PC-9 (cell line): ENCODE results near the gene SMIM30.

Experiments
- EZH2 ChIP-seq: fragments of 200-600 bp; sonication (generic); IDR thresholded peaks from 2 replicates; pipeline ENCODE4 v1.8.0; 2017; ENCODE audit warnings: antibody characterized with exemption, low read depth
- TF ChIP-seq, protein P1 (sequence below): fragments of 200-600 bp; sonication (generic); conservative IDR thresholded peaks from 2 replicates; pipeline ENCODE4 v1.6.1; 2017; ENCODE audit warnings: mixed run types, antibody characterized with exemption, mild to moderate bottlenecking, moderate library complexity

DNA sequence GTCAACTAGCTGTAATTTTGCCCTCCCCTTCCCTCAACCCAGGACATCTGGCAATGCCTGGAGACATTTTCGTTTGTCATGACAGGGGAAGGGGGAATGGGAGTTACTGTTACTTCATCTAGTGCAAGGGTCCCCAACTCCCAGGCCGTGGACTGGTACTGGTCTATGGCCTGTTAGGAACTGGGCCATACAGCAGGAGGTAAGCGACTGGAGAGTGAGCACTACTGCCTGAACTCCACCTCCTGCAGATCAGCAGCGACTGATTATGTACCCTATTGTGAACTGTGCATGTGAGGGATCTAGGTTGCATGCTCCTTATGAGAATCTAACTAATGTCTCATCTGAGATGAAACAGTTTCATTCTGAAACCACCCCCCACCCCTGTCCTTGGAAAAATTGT, 22.6 kb upstream of the SMIM30 start:
- TF ChIP-seq, protein P1, sequence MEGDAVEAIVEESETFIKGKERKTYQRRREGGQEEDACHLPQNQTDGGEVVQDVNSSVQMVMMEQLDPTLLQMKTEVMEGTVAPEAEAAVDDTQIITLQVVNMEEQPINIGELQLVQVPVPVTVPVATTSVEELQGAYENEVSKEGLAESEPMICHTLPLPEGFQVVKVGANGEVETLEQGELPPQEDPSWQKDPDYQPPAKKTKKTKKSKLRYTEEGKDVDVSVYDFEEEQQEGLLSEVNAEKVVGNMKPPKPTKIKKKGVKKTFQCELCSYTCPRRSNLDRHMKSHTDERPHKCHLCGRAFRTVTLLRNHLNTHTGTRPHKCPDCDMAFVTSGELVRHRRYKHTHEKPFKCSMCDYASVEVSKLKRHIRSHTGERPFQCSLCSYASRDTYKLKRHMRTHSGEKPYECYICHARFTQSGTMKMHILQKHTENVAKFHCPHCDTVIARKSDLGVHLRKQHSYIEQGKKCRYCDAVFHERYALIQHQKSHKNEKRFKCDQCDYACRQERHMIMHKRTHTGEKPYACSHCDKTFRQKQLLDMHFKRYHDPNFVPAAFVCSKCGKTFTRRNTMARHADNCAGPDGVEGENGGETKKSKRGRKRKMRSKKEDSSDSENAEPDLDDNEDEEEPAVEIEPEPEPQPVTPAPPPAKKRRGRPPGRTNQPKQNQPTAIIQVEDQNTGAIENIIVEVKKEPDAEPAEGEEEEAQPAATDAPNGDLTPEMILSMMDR: no peak
- TF ChIP-seq EZH2: no peak
